Vagina (tissue), 2 donors: ENCODE data around the gene KIN. TPM values are rescaled to one million over a fixed set of nuclear protein-coding genes. Genes with fewer than 3 reads are reported as not detected.

Experiments
- DNase-seq, 2 donors: peaks; one replicate each; pipeline ENCODE4 v3.0.0-alpha.2; 2017; ENCODE audit errors: extremely low spot score in 2 of 2
- H3K27ac ChIP-seq: fragments of 200-600 bp; sonication (generic); one replicate; pipeline ENCODE4 v1.5.1; 2019
- H3K27me3 ChIP-seq: fragments of 200-600 bp; sonication (generic); one replicate; pipeline ENCODE4 v1.5.1; 2019
- H3K36me3 ChIP-seq, 2 donors: fragments of 200-600 bp; sonication (generic); one replicate each; pipeline ENCODE4 v1.5.1; 2017 to 2019
- H3K4me1 ChIP-seq: fragments of 200-600 bp; sonication (generic); one replicate; pipeline ENCODE4 v1.5.1; 2019
- H3K4me3 ChIP-seq, 2 donors: fragments of 200-600 bp; sonication (generic); 1 replicate in 1 of 2; 2 replicates in 1 of 2; pipeline ENCODE4 v1.5.1; 2016 to 2019
- H3K9me3 ChIP-seq: fragments of 200-600 bp; sonication (generic); one replicate; pipeline ENCODE4 v1.5.1; 2019
- CTCF ChIP-seq, 3 experiments: fragments of 450-650 bp in 2 of 3; fragments of 200-600 bp in 1 of 3; sonication (generic) in 1 of 3; IDR thresholded peaks; one replicate each; pipeline ENCODE4 v1.5.1; 2017 to 2019; ENCODE audit warnings: antibody characterized with exemption in 3 of 3, mild to moderate bottlenecking in 2 of 3, moderate library complexity in 2 of 3
- POLR2A ChIP-seq, 2 donors: fragments of 450-650 bp; IDR thresholded peaks; one replicate each; pipeline ENCODE4 v1.6.1; 2017; ENCODE audit warnings: antibody characterized with exemption in 2 of 2, mild to moderate bottlenecking in 2 of 2, moderate library complexity in 2 of 2
- POLR2AphosphoS5 ChIP-seq, 2 donors: sonication (generic); formaldehyde crosslinking; IDR thresholded peaks; one replicate each; pipeline ENCODE4 v1.9.0; 2017; ENCODE audit warnings: antibody characterized with exemption in 2 of 2, mild to moderate bottlenecking in 2 of 2, low read depth in 1 of 2; ENCODE audit not compliant: insufficient read depth in 1 of 2
- intact Hi-C: fragments of 100-400 bp; cut with DNase I; formaldehyde crosslinking; loops from one replicate; pipeline ENCODE4 v1.15.1; 2023
- total RNA-seq: library from RNA; depleted of rRNA; stranded (reverse); fragments of >200 nt; gene quantifications from one replicate; pipeline ENCODE4 v1.2.3, GENCODE V29; 2016

Gene KIN
- total RNA-seq, 1 donor from 2014 or later, result 4.7 TPM

GRCh38 chr10:7768417-7768816 lies 19.4 kb downstream of the KIN start:
- DNase-seq, result no peak
- Histone ChIP-seq H3K9me3 (no peaks in the 10 kb centered on the region), H3K36me3 (peaks cover under 1 to 36% of the 10 kb centered on the region in 2 donors), H3K4me1 (no peaks in the 10 kb centered on the region), H3K27me3 (no peaks in the 10 kb centered on the region), H3K4me3 (no peak overlapping the region), H3K27ac (no peak overlapping the region)
- TF ChIP-seq POLR2A (IDR thresholded peaks at IDR 0.05), result no peak
- TF ChIP-seq POLR2AphosphoS5 (IDR thresholded peaks at IDR 0.05; ENCODE audit: insufficient read depth in 1 of 2, low read depth in 1 of 2), result no peak
- TF ChIP-seq CTCF (IDR thresholded peaks at IDR 0.05), result no peak
- intact Hi-C loops, result no loop called here

- Histone ChIP-seq H3K36me3 (peaks cover 0 to 38% of the 10 kb centered on the region in 2 donors), H3K27ac (no peak overlapping the region), H3K4me3 (no peak overlapping the region), H3K9me3 (no peaks in the 10 kb centered on the region), H3K27me3 (no peaks in the 10 kb centered on the region), H3K4me1 (no peaks in the 10 kb centered on the region)
- intact Hi-C loops, result no loop called here
- DNase-seq, result no peak
- no peak for TF ChIP-seq POLR2AphosphoS5 (IDR thresholded peaks at IDR 0.05; ENCODE audit: insufficient read depth in 1 of 2, low read depth in 1 of 2)
- TF ChIP-seq POLR2A (IDR thresholded peaks at IDR 0.05), result no peak
- no peak for TF ChIP-seq CTCF (IDR thresholded peaks at IDR 0.05)
Observed at GRCh38 chr10:7767209-7767608, 20.6 kb downstream of the KIN start.

- Histone ChIP-seq H3K36me3 (peaks cover 0 to 48% of the 10 kb centered on the region in 2 donors), H3K27me3 (no peaks in the 10 kb centered on the region), H3K4me3 (no peak overlapping the region), H3K9me3 (no peaks in the 10 kb centered on the region), H3K4me1 (no peaks in the 10 kb centered on the region), H3K27ac (no peak overlapping the region)
- DNase-seq, result no peak
- TF ChIP-seq POLR2AphosphoS5 (IDR thresholded peaks at IDR 0.05; ENCODE audit: insufficient read depth in 1 of 2, low read depth in 1 of 2) (no peak), POLR2A (IDR thresholded peaks at IDR 0.05) (no peak), CTCF (IDR thresholded peaks at IDR 0.05) (no peak)
- intact Hi-C loops, result no loop called here
Observed at GRCh38 chr10:7766241-7766640, 21.6 kb downstream of the KIN start.

GRCh38 chr10:7763929-7764328 lies 23.9 kb downstream of the KIN start:
- intact Hi-C loops, result no loop called here

More at GRCh38 chr10:7763929-7764328, 23.9 kb downstream of the KIN start:
- peaks cover 0 to 60% of the 10 kb centered on the region in 2 donors for H3K36me3 ChIP-seq
- no peak for DNase-seq
- H3K4me1 ChIP-seq, result no peaks in the 10 kb centered on the region
- H3K27ac ChIP-seq, result no peak overlapping the region
- H3K4me3 ChIP-seq, result no peak overlapping the region
- H3K27me3 ChIP-seq, result no peaks in the 10 kb centered on the region
- no peaks in the 10 kb centered on the region for H3K9me3 ChIP-seq
- TF ChIP-seq POLR2AphosphoS5 (IDR thresholded peaks at IDR 0.05; ENCODE audit: insufficient read depth in 1 of 2, low read depth in 1 of 2) (no peak), CTCF (IDR thresholded peaks at IDR 0.05) (no peak)
